Left lung (tissue), 10 donors: ENCODE measurements around the gene WDFY1. TPM values are rescaled to one million over a fixed set of nuclear protein-coding genes. Genes with fewer than 3 reads are reported as not detected.

Experiments used
- ATAC-seq: fragments of 200-7000 bp; cut with Tn5 transposase; one replicate; pipeline ENCODE4 v1.9.1; 2020; ENCODE audit warnings: moderate library complexity
- DNase-seq, 4 donors: peaks; one replicate each; pipeline ENCODE4 v3.0.0-alpha.2; 2013 to 2020
- H3K27ac ChIP-seq, 2 donors: fragments of 200-600 bp; sonication (generic) in 1 of 2; one replicate each; pipeline versions ENCODE4 v1.5.0 to v1.8.0; 2020 to 2021
- H3K27me3 ChIP-seq, 2 donors: fragments of 200-600 bp; sonication (generic) in 1 of 2; one replicate each; pipeline versions ENCODE4 v1.5.0 to v1.8.0; 2020 to 2021
- H3K36me3 ChIP-seq, 2 donors: fragments of 200-600 bp; sonication (generic) in 1 of 2; one replicate each; pipeline versions ENCODE4 v1.5.0 to v1.8.0; 2020 to 2021
- H3K4me1 ChIP-seq, 2 donors: fragments of 200-600 bp; one replicate each; pipeline ENCODE4 v1.8.0; 2021
- H3K4me3 ChIP-seq, 2 donors: fragments of 200-600 bp; sonication (generic) in 1 of 2; one replicate each; pipeline versions ENCODE4 v1.5.0 to v1.8.0; 2020 to 2021; ENCODE audit warnings: mild to moderate bottlenecking in 1 of 2
- H3K9me3 ChIP-seq, 2 donors: fragments of 200-600 bp; sonication (generic) in 1 of 2; one replicate each; pipeline versions ENCODE4 v1.5.0 to v1.8.0; 2020 to 2021
- intact Hi-C, 2 donors: fragments of 100-400 bp; cut with DNase I; formaldehyde crosslinking; loops; one replicate each; pipeline versions ENCODE4 v1.11.2 to v1.14.2; 2022
- polyA plus RNA-seq, 6 donors: library from polyadenylated mRNA; unstranded; fragments of 120-200 nt; gene quantifications; one replicate each; pipeline ENCODE4 v1.2.1, GENCODE V29; 2013; ENCODE audit not compliant: insufficient read length in 6 of 6
- total RNA-seq, 2 donors: library from RNA; stranded (reverse); fragmentation: NEBNext Ultra II Directional; extraction: Animal tissue kit (Norgen Biotek cat#: 25700); gene quantifications; one replicate each; pipeline ENCODE4 v1.2.1, GENCODE V29; 2021
- TF ChIP-seq, protein P1 (sequence below), 2 donors: fragments of 200-600 bp; sonication (generic) in 1 of 2; IDR thresholded peaks; one replicate each; pipeline versions ENCODE4 v1.5.0 to v1.8.0; 2021; ENCODE audit warnings: antibody characterized with exemption in 2 of 2
- donor health status: DM: no; HTN: yes; CAD: no.
- donor health status: DM: no; HTN: no; CAD: no.

WDFY1 gene
- total and polyA plus RNA-seq, 8 donors = 45.5 to 71.9 (median 67.5) TPM

DNA sequence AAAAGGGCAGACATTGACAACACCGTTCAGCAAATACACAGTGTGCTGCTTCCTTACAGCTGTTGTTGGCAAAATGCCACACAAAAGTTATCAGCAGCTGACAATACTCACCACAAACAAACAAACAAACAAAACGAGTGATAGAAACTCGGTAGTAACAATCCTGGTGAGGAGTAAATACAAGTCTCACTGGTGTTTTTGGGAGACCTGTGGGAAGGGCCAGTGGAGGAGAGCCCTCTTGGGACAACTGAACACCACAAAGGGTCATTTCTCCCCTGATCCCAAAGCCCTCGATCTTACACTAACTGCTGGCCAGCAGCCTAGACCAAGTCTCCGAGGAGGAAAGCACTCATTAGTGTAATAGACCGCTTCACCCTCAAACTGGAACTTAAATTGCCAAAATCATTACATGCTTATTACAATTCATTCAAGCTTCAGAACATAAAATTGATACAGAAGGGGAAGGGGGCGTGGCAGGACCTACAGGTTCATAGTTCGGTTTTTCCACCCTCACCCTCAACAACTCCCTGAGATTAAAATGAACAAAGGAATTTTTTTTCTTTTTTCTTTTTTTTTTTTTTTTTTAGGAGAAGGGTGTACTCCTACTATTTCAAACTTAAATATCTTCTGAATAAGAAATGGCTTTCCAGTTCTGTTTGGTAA lies 112.8 kb downstream of the WDFY1 start:
- Histone ChIP-seq H3K9me3 (no peaks in the 10 kb centered on the region), H3K4me1 (peaks cover 5 to 14% of the 10 kb centered on the region in 2 donors), H3K36me3 (no peaks in the 10 kb centered on the region), H3K27me3 (no peaks in the 10 kb centered on the region), H3K27ac (no peak overlapping the region), H3K4me3 (no peak overlapping the region)
- DNase-seq (no peak), ATAC-seq (no peak)
- intact Hi-C loops = no loop called here
- TF ChIP-seq, protein P1, sequence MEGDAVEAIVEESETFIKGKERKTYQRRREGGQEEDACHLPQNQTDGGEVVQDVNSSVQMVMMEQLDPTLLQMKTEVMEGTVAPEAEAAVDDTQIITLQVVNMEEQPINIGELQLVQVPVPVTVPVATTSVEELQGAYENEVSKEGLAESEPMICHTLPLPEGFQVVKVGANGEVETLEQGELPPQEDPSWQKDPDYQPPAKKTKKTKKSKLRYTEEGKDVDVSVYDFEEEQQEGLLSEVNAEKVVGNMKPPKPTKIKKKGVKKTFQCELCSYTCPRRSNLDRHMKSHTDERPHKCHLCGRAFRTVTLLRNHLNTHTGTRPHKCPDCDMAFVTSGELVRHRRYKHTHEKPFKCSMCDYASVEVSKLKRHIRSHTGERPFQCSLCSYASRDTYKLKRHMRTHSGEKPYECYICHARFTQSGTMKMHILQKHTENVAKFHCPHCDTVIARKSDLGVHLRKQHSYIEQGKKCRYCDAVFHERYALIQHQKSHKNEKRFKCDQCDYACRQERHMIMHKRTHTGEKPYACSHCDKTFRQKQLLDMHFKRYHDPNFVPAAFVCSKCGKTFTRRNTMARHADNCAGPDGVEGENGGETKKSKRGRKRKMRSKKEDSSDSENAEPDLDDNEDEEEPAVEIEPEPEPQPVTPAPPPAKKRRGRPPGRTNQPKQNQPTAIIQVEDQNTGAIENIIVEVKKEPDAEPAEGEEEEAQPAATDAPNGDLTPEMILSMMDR (IDR thresholded peaks at IDR 0.05) = no peak

DNA sequence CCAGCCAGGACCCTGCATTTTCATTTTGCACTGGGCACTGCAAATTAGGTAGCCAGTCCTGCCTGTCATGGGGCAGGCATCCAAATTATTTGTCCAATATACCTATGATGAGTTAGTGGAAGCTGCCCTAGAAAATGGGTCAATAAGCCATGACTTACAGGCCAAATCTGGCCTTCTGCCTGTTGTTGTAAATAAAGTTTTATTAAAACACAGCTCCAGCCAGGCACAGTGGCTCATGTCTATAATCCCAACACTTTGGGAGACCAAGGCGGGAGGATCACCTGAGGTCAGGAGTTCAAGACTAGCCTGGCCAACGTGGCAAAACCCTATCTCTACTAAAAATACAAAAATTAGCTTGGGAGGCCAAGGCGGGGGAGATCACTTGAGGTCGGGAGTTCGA lies 116.0 kb downstream of the WDFY1 start:
- Histone ChIP-seq H3K4me3 (no peak overlapping the region), H3K27ac (no peak overlapping the region), H3K4me1 (no peaks in the 10 kb centered on the region), H3K9me3 (no peaks in the 10 kb centered on the region), H3K27me3 (no peaks in the 10 kb centered on the region), H3K36me3 (no peaks in the 10 kb centered on the region)
- ATAC-seq = no peak
- intact Hi-C loops = no loop called here
- TF ChIP-seq, protein P1 (IDR thresholded peaks at IDR 0.05) = no peak
- no peak for DNase-seq

DNA sequence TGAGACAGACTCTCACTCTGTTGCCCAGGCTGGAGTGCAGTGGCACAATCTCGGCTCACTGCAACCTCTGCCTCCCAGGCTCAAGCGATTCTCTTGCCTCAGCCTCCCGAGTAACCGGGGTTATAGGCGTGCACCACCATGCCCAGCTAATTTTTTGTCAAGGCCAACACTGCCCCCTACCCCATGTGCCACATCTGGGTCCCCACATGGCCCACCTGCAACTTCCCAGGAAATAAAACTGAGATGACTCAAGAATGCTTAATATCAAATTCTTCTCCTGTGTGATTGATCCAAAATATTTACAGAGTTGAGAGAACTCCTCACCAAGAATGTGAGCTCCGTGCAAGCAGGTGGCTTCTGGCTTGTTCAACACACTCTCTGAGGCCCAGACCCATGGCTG lies 116.8 kb downstream of the WDFY1 start:
- intact Hi-C loops = no loop called here
- no peaks in the 10 kb centered on the region for H3K36me3 ChIP-seq
- H3K9me3 ChIP-seq = no peaks in the 10 kb centered on the region
- TF ChIP-seq, protein P1 (IDR thresholded peaks at IDR 0.05) = no peak
- DNase-seq (no peak), ATAC-seq (no peak)
- no peak overlapping the region for H3K27ac ChIP-seq
- no peak overlapping the region for H3K4me3 ChIP-seq
- H3K27me3 ChIP-seq = no peaks in the 10 kb centered on the region
- no peaks in the 10 kb centered on the region for H3K4me1 ChIP-seq

DNA sequence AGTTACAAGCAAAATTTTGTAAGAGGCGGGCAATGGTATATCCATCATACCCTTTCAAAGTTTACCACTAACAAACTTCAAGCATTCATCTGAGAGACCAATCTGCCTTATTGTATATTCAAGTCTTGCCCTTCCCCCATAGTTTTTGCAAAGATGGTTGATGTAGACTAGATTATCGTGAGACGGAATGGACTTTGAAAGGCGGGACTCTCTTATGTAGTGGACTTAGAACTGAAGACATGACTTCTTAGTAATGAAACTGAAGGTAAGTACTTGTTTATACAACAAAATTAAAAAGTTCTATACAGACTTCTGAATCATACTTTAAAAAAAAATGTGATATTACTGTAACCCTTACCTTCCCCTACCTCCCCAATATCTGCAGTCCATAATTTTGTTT lies 118.1 kb downstream of the WDFY1 start:
- intact Hi-C loops = no loop called here
- TF ChIP-seq, protein P1 (IDR thresholded peaks at IDR 0.05) = no peak
- Histone ChIP-seq H3K4me3 (no peak overlapping the region), H3K36me3 (no peaks in the 10 kb centered on the region), H3K27me3 (no peaks in the 10 kb centered on the region), H3K27ac (no peak overlapping the region), H3K4me1 (no peaks in the 10 kb centered on the region), H3K9me3 (no peaks in the 10 kb centered on the region)
- DNase-seq (no peak), ATAC-seq (no peak)

Other genes starting within 250 kb of the WDFY1 start
- 10 to 100 TPM; 21.8 to 23.4 TPM for gene AP1S3, start 107.8 kb downstream of the WDFY1 start, total RNA-seq
- gene AP1S3, start 107.8 kb downstream of the WDFY1 start, polyA plus RNA-seq = 1 to 10 TPM; 4.3 to 6.8 (median 5.4) TPM
- 10 to 100 TPM; 23.1 to 24.3 TPM for gene MRPL44, start 12.1 kb upstream of the WDFY1 start, total RNA-seq
- gene MRPL44, start 12.1 kb upstream of the WDFY1 start, polyA plus RNA-seq = 10 to 100 TPM; 25.1 to 26.8 (median 25.7) TPM
- 10 to 100 TPM; 21.7 to 28.5 TPM for gene SERPINE2, start 94.0 kb upstream of the WDFY1 start, total RNA-seq
- 100 to 1,000 TPM in 1 of 6 donors, 10 to 100 TPM in 5; 77.7 to 107 (median 83.9) TPM for gene SERPINE2, start 94.0 kb upstream of the WDFY1 start, polyA plus RNA-seq